ENCODE results near the gene MAP2K7. TPM values are rescaled to one million over a fixed set of nuclear protein-coding genes. Genes with fewer than 3 reads are reported as not detected.

MAP2K7 gene
- total RNA-seq, 1 donor from 2014 or later: 42.1 TPM

DNA sequence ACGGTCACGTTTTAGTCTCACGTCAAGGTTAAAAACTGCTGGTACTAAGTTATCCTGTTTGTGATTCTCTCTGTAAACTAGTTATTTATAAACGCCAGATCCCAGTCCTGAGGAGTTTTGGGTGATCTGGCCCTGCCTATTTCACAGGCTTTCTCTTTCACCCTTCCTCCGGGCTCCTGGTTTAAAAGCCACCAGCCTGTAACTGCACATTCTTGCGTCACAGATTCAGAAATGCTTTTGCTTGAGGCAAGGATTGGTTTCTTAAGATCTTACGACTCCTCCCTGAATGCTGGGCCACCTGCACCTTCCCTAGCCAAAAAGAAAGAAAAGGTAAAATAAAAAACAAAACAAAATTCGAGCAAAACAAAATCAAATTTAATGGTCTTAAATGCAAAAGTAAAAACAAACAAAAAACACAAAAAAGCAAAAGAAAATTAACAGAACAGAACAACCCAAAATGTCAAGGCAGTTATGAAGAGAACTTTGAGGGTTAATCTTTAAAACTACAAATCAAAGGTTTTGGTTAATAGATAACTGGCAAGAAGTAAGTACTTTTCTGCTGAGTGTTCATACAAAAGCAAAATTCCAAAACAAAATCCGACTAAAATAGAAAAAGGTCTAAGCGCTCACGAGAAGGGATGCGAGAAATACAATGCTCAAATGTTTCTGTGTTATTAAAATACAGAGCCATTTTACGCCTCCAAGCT, 58.4 kb downstream of the MAP2K7 start:
- Mint-ChIP-seq H3K4me1 (ENCODE audit: unreplicated experiment) (no peaks in the 10 kb centered on the region), H3K4me3 (ENCODE audit: unreplicated experiment) (no peak overlapping the region), H3K27ac (ENCODE audit: unreplicated experiment) (no peak overlapping the region), H3K9me3 (ENCODE audit: unreplicated experiment) (no peaks in the 10 kb centered on the region), H3K36me3 (ENCODE audit: unreplicated experiment) (peaks cover 33% of the 10 kb centered on the region), H3K27me3 (ENCODE audit: unreplicated experiment) (no peaks in the 10 kb centered on the region)
- TF ChIP-seq, protein P1, sequence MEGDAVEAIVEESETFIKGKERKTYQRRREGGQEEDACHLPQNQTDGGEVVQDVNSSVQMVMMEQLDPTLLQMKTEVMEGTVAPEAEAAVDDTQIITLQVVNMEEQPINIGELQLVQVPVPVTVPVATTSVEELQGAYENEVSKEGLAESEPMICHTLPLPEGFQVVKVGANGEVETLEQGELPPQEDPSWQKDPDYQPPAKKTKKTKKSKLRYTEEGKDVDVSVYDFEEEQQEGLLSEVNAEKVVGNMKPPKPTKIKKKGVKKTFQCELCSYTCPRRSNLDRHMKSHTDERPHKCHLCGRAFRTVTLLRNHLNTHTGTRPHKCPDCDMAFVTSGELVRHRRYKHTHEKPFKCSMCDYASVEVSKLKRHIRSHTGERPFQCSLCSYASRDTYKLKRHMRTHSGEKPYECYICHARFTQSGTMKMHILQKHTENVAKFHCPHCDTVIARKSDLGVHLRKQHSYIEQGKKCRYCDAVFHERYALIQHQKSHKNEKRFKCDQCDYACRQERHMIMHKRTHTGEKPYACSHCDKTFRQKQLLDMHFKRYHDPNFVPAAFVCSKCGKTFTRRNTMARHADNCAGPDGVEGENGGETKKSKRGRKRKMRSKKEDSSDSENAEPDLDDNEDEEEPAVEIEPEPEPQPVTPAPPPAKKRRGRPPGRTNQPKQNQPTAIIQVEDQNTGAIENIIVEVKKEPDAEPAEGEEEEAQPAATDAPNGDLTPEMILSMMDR (IDR thresholded peaks at IDR 0.05): no peak
- no peak for DNase-seq (ENCODE audit: extremely low spot score, unreplicated experiment)

DNA sequence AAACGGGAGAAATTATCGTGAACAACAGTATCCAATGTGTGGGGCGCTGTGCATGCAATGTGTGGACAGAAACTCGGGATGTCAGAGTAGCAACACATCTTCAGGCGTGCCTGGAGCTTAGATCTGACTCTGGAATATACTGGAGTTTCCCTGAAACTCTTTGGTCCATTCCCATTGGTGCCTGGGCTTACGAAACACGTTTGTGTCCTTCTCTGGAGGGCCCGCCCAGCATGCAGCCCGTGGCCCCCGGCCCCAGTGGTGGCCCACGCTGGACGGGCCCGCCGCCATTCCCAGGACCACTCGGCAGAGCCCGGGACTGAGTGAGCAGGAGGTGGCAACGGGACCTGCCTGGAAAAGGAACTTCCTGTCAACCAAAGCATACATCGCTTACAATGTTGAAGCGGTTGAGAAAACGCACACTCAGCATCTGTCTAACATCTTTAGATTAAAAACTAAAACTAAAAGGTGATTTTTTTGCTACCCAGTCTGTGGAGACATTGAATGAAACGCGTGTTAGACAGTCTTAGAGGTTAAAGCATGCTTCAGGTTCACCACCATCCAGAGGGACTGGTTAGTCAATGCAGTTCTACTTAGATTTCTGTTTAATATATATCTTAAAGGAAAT, 59.1 kb downstream of the MAP2K7 start:
- H3K4me1 Mint-ChIP-seq (ENCODE audit: unreplicated experiment): no peaks in the 10 kb centered on the region
- no peaks in the 10 kb centered on the region for H3K27me3 Mint-ChIP-seq (ENCODE audit: unreplicated experiment)
- no peaks in the 10 kb centered on the region for H3K9me3 Mint-ChIP-seq (ENCODE audit: unreplicated experiment)
- H3K27ac Mint-ChIP-seq (ENCODE audit: unreplicated experiment): no peak overlapping the region
- no peak overlapping the region for H3K4me3 Mint-ChIP-seq (ENCODE audit: unreplicated experiment)
- TF ChIP-seq, protein P1 (IDR thresholded peaks at IDR 0.05): no peak
- DNase-seq (ENCODE audit: extremely low spot score, unreplicated experiment): no peak
- peaks cover 37% of the 10 kb centered on the region for H3K36me3 Mint-ChIP-seq (ENCODE audit: unreplicated experiment)

DNA sequence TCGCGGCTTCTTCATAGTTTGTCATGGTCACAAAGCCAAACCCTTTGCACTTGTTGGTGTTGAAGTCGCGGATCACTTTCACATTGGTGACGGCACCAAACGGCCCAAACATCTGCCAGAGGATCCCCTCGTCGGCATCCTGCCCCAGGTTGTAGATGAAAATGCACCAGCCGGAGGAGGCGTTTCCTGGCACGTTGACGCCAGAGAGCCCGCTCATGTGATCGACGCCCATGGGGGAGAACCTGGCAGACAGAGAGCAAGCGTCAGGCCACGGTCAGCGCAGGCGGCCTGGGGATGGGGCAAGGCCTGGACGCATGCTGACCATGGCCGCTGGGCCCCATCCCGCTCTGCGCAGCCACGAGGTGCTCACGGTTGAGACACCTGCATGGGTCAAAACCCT, 59.9 kb downstream of the MAP2K7 start:
- Mint-ChIP-seq H3K27ac (ENCODE audit: unreplicated experiment) (no peak overlapping the region), H3K36me3 (ENCODE audit: unreplicated experiment) (peaks cover 33% of the 10 kb centered on the region), H3K27me3 (ENCODE audit: unreplicated experiment) (no peaks in the 10 kb centered on the region), H3K9me3 (ENCODE audit: unreplicated experiment) (no peaks in the 10 kb centered on the region), H3K4me3 (ENCODE audit: unreplicated experiment) (no peak overlapping the region), H3K4me1 (ENCODE audit: unreplicated experiment) (no peaks in the 10 kb centered on the region)
- TF ChIP-seq, protein P1 (IDR thresholded peaks at IDR 0.05): no peak
- no peak for DNase-seq (ENCODE audit: extremely low spot score, unreplicated experiment)

Other genes with a start within 250 kb of the MAP2K7 start
- not detected in 2 replicates for gene RETN, start 234.8 kb upstream of the MAP2K7 start, total RNA-seq
- not detected in 2 replicates for gene MCEMP1, start 226.8 kb upstream of the MAP2K7 start, total RNA-seq
- 105 and 108 TPM in 2 replicates for gene TRAPPC5, start 223.0 kb upstream of the MAP2K7 start, total RNA-seq
- gene FCER2, start 201.7 kb upstream of the MAP2K7 start, total RNA-seq: not detected in 2 replicates
- gene CLEC4G, start 171.8 kb upstream of the MAP2K7 start, total RNA-seq: not detected in 2 replicates
- not detected in 2 replicates for gene CD209, start 156.3 kb upstream of the MAP2K7 start, total RNA-seq
- not detected in 2 replicates for gene CLEC4M, start 140.6 kb upstream of the MAP2K7 start, total RNA-seq
- 27.3 and 27.6 TPM in 2 replicates for gene EVI5L, start 73.7 kb upstream of the MAP2K7 start, total RNA-seq
- 0.24 and 0.51 TPM in 2 replicates for gene PRR36, start 29.5 kb upstream of the MAP2K7 start, total RNA-seq
- 3.3 and 3.5 TPM in 2 replicates for gene LRRC8E, start 15.4 kb upstream of the MAP2K7 start, total RNA-seq
- gene TGFBR3L, start 11.0 kb downstream of the MAP2K7 start, total RNA-seq: 2.3 and 2.6 TPM in 2 replicates
- 19.6 and 21.9 TPM in 2 replicates for gene SNAPC2, start 16.5 kb downstream of the MAP2K7 start, total RNA-seq
- 28.7 and 28.8 TPM in 2 replicates for gene CTXN1, start 22.3 kb downstream of the MAP2K7 start, total RNA-seq
- 69.4 and 73.4 TPM in 2 replicates for gene TIMM44, start 39.8 kb downstream of the MAP2K7 start, total RNA-seq
- 89.6 and 98.5 TPM in 2 replicates for gene ELAVL1, start 101.8 kb downstream of the MAP2K7 start, total RNA-seq
- not detected in 2 replicates for gene CCL25, start 148.9 kb downstream of the MAP2K7 start, total RNA-seq
- 0.19 and 0.42 TPM in 2 replicates for gene FBN3, start 245.7 kb downstream of the MAP2K7 start, total RNA-seq